HG03196 (cell line): ENCODE measurements around the gene ACTR1A.
"Not testable (repeated sequence)": the region's sequence is repeated elsewhere in the genome, so short reads cannot be mapped to it uniquely, and the experiment has no call there.

ENCODE experiments used
- ATAC-seq: cut with Tn5 transposase; IDR thresholded peaks from one replicate; pipeline ENCODE4 v1.9.1; 2021; ENCODE audit not compliant: unreplicated experiment

Gene ACTR1A

DNA sequence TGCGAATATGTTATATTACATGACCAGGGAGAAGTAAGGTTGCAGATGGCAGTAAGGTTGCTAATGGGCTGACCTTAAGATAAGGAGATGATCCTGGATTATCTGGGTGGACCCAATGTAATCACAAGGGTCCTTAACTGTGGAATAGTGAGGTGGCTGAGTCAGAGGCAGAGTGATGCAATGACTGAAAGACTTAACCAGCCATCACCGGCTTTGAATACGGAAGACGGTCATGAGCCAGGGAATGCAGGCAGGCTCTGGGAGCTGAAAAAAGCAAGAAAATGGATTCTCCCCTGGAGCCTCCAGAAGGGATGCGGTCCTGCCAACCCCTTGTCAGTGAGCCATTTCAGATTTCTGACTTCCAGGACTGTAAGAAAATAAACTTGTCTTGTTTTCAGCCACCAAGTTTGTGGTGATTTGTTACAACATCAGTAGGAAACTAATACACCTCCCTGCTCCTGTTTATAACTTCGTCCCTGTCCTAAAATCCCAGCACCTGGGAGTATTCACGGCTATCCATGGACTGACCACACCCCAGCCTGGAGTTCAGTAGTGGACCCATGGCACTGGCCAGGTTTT is 46.5 kb downstream of the ACTR1A start:
- ATAC-seq, result no peak

DNA sequence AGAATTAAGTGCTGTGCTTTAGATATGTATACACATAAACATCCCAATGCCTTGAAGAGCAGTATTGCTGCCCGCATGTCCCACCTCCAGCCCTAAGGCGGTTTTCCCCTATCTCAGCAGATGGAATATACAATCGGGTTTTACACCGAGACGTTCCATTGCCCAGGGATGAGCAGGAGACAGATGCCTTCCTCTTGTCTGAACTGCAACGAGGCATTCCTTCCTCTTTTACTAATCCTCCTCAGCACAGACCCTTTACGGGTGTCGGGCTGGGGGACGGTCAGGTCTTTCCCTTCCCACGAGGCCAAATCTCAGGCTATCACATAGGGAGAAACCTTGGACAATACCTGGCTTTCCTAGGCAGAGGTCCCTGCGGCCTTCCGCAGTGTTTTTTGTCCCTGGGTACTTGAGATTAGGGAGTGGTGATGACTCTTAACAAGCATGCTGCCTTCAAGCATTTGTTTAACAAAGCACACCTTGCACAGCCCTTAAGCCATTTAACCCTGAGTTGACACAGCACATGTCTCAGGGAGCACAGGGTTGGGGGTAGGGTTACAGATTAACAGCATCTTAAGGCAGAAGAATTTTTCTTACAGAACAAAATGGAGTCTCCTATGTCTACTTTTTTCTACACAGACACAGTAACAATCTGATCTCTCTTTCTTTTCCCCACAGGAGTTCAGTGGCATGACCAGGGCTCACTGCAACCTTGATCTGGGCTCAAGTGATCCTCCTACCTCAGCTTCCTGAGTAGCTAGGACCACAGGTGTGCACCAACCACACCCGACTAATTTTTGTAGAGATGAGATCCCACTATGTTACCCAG is 47.6 kb downstream of the ACTR1A start:
- ATAC-seq, result not testable (repeated sequence)

DNA sequence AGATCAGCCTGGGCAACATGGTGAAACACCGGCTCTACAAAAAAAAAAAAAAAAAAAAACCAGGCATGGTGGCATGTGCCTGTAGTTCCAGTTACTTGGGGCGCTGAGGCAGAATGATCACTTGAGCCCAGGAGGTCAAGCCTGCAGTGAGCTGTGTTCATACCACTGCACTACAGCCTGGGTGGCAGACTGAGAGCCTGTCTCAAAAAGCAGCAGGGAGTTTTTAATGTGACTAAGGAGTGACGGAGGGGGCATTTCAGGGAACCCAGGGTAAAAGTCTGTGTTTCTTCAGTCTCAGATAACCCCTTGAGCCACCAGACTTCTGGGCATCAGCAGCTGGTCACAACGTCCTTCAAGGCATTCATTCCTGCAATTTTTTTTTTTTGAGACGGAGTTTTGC is 49.0 kb downstream of the ACTR1A start:
- ATAC-seq, result no peak

DNA sequence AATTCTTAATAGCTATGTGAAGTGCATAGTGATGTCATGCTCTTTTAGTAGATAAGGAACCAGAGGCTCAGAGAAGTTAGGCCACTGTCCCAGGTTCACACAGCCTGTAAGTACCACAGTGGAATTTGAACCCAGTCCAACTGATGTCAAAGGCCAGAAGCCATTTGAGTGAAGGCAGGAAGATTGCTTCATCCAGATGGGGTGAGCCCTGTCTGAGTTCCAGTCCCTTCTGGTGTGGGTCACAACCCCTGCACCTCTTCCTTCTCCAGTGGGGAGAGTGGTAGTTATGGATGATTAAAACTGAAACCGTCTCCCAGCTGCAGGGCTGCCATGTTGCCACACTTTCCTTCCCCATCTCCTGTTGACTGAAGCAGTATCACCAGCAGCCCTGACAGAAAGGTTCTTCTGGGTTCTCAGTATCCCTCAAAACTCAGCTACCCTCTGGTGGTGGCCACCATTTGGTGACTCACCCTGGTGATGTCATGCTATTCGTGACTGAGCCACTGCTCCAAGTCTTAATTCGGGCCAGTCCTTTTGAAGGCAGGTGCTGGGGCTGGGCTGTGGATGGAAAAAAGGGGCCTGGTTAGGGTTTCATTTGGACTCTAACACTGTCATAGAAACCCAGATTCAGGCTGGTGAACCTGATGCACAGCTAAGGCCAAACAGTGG is 49.7 kb downstream of the ACTR1A start:
- ATAC-seq, result no peak

DNA sequence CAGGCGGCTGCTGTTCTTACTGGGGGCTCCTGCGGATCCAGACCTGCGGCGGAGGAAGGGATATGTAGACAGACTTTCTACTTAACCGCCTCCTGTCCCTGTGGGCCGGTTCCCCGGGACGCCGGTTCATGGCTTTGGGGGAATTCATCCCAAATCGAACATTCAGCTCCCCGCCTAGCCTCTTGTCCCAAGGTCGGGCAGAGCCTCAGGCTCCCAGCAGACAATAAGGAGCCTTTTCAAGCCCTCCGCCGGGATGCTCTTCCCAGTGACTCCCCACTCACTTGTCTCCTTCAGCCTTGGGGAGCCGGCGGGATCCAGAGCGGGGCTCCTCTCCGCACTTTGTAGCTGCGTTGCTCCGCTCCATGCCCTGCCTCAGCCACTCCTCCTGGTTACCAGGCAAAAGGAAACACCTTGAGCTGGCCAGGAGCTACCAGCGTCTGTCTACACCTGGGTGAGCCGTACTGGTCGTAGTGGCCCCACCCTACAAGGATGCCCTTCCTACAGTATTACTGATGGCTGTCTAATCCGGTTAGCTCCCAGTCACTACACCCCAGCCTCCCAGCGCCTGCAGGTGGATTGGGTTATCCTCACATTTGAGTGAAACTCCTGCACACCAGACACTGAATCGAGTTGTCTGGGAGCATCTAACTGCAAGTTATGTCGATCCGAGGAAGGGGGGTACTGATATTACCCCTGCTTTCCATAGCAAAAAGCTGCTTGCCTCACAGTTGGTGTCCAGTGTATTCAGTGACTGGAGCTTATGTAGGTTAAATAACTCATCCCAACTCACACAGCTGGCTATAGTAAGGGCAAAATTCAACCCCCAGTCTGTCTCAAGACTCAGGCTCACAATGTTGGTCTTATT is 51.2 kb downstream of the ACTR1A start, which contains the start of gene C10orf95:
Gene C10orf95, minus strand, starts transcription at position 439 of the 865 bp plus-strand sequence. CDS start 450 bp downstream, outside the sequence.
- no peak for ATAC-seq

DNA sequence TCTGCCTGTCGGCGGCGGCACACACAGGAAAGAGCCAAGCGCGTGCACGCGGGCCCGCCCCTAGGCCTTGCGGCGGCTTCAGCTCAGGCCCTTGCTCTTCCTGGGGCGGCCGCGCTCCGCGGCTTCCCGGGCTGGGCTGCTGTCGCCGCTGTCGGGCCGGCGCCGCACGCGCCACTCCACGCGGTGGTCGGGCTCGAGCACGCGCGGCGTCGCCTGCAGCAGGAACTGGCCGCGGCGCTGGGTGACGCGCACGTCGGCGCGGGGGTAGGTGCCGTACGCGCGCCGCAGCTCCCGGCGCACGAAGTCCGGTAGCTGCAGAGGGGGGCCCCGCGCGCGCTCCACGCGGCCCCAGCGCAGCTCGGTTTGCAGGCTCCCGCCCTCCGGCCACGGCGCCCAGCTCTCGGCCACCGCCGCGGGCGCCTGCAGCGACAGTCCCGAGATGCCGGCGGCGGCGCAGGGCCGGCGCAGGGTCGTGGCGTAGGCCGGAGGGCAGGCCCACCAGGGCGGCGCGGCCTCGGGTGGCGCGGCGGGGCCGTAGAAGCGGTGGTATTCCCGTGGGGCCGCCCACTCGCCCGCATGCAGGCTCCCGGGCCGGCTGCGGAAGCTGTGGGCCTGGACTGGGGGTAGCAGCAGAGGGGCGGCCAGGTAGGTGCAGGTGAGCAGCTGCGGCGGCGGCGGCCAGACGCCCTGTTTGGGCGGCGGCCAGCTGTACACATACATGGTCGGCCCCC is 52.0 kb downstream of the ACTR1A start:
- peak; percentile 71 for ATAC-seq

DNA sequence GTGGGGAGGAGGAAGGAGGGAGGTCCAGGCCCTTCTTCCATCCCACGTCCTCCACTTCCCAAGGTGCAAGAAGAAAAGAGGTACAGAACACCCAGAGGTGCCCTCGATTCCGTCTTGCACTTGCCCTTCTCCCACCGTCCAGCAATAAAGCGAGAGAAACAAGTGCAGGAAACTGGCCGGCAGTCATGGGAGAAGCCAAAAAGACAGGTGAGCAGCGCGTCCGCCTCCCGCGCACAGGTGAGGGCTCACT is 52.5 kb downstream of the ACTR1A start:
- no peak for ATAC-seq

DNA sequence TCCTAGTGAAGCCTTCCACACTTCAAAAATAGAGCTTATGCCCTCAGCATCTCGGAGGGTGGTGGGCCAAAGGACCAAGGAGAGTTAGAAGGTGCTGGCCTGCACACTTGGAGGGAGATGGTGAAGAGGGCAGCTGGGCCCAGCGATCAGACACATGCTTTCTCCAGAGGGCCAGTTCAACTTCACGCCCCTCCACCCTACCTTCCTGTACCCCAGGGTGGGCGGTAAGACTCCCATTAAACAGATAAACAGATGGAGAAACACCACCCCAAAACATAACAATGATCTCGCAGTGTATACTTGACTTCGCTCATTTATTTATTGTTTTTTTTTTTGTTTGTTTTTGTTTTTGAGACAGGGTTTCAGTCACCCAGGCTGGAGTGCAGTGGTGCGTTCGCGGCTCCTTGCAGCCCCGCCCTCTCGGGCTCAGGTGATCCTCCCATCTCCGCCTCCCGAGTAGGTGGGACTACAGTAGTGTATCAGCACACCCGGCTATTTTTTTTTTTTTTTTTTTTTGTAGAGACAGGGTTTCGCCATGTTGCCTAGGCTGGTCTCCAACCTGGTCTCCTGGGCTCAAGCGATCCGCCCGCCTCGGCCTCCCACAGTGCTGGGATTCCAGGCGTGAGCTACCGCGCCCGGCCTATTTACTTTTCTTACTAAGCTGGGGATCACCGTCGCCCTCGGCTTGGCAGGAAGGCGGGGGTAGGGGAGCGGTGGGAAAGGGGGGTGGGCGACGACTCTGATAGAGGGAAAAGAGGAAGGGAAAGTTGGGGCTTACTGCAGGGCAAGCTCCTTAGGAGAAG is 53.0 kb downstream of the ACTR1A start:
- peak; percentile 44 for ATAC-seq

DNA sequence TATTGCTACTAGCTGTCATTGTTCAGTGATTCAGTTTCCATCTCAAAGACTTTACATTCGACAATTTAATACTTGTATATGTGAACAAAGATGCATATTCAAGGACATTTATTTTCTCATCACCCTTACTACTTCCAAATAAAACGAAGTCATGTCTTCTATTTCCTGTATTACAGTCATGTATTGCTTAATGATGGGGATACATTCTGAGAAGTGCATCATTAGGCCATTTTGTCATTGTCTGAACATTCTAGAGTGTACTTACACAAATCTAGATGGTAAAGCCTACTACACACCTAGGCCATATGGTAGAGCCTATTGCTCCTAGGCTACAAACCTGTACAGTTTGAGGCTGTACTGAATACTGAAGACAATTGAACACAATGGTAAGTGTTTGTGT is 57.7 kb downstream of the ACTR1A start:
- no peak for ATAC-seq

DNA sequence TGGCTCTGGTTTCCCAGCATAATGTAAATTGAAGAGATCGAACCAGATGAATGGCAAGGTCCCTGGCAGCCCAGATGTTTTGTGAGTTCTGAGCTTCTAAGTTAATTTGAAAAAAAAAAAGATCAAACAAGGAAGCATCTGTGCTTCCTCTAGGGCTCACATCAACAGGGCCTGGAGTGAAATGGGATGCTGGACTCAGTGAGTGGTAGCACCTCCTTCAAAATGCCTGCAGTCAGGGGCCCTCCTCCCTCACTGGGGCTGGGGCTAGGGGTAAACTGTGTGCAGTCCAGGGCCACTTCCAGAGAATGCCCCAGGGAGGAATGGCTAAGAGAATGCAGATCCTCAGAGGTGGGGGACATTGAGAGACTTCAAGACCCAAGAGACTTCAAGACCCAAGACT is 64.1 kb downstream of the ACTR1A start:
- ATAC-seq, result no peak

DNA sequence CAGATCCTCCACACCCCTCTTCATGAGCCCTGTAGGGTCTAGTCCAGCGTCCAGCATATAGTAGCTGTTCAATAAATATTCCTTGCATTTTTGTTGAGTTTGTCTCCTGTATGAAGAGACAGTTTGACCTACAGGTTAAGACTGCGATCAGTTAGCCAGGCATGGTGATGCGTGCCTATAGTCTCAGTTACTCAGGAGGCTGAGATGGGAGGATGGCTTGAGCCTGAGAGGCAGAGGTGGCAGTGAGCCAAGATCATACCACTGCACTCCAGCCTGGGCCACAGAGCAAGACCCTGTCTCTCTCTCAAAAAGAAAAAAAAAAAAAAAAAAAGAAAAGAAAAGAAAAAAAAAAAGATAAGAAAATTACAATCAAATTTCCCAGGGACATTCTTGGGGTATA is 65.0 kb downstream of the ACTR1A start:
- ATAC-seq, result no peak

DNA sequence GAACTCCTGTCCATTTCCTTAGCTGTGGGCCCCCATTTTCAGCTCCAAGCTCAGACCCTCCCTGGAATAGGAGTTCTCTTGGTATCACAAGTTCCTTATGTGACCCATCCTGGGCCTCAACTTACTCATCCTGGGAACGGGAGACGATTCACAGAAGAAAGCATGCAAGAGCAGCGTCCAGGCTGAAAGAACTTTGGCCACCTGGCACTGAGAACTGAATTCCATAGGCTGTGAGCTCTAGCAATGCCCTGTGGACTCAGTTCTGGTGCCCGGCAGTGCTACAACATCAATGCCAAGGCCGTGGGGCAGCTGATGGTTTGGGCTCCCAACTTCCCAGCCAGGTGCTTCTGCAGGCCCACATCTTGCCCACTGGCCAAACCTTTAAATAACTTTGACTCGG is 66.2 kb downstream of the ACTR1A start:
- no peak for ATAC-seq

DNA sequence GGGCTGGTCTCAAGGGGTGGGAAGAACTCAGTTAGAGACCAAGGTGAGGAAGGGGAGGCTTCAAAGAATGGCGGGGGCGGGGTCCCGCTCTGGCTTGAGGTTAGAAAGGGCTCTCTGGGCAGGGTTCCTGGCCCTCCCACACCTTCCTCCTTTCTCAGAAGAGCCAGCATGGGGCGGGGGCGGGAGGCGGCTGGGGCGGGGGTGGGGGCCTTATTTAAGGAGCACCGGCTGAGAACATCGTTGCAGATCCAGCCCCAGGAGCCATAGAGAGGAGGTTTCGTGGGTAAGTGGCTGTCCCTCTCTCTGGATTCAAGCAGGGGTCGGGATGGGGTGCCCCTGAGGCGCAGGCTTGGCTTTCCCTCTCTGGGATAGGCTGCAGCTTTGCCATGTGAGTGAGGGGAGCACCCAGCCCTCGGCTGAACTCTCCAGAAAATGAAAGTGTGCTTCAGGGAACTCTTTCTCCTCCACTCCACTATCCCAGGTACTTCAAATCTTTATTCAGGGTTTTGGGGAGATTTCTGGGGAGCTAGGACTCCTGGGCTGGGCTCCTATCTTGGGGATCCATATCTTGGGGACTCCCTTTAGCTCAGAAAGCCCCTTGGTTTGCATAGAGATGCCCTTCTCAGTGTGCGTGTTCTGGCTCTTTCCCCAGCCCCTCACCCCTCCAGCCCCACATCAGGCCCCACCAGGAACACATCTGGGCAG is 66.8 kb downstream of the ACTR1A start:
- ATAC-seq, result no peak

DNA sequence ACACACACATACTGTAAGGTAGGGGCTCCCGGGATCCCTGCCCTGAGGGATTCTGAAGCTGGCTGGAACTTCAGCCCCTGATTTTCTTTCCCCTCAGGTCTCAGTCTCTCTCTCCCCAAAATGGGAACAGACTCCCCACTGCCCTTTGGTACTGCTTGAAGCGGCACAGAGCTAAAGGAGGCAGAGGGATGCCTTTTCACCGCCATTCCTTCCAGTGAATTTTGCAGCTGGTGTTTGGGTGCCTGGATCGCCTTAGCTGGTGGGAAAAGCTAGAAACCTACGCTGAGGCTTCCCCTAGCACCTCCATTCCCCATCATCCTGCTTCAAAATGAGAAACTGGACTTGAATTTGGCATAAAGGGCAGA is 67.4 kb downstream of the ACTR1A start:
- ATAC-seq, result no peak

DNA sequence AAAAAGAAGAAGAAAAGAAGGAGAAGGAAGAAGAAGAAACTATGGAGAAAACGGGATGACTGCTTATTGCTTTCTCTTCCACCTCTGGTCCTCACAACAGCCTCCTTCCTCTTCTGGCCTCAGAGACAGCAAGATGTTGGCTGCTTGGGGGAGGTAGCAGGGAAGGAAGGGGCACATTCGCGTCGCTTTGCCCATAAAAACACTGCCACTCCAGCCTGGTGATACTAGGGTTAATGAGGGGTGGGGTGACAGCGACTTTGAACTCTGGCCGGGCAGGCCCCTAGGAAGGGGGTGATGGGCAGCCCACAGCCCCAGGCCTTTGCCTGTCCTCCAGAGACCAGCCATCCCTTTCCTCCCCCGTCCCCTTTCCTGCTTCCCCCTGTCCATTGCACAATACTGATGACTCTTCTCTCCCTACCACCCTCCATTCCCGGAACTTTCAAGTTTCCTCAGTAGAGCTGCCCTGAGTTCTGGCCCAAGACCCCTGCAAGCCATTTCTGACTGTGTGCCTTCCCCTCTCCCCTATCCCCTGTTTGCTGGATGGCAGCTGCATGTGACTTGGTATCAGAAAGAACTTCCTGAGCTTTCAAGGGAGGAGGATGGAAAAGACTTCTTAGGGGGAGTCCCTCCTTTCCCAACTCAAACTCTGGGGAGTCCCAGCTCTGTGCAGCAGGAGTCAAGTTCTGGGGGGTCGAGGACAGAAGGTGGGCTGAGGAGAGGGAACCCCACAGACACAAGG is 67.9 kb downstream of the ACTR1A start:
- no peak for ATAC-seq

DNA sequence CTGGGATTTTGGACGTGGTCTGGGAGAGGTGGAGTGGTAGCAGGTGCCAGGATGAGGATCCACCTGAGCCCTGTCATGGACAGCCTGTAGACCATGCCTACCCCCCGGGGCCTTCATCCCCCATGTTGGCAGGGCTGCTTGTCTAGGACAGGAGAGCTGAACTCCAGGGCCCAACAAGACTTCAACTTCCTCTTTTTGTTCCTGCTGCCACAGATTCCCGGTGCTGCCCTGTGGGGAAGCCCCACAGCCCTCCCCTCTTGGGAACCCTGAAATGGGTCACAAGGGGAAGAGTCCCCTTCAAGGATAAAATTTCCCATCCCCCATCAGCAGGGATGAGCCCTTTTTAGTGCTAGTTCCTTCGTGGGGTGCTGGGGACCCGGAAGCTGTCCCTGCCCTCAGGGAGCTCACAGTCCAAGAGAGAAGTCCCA is 68.9 kb downstream of the ACTR1A start:
- no peak for ATAC-seq

DNA sequence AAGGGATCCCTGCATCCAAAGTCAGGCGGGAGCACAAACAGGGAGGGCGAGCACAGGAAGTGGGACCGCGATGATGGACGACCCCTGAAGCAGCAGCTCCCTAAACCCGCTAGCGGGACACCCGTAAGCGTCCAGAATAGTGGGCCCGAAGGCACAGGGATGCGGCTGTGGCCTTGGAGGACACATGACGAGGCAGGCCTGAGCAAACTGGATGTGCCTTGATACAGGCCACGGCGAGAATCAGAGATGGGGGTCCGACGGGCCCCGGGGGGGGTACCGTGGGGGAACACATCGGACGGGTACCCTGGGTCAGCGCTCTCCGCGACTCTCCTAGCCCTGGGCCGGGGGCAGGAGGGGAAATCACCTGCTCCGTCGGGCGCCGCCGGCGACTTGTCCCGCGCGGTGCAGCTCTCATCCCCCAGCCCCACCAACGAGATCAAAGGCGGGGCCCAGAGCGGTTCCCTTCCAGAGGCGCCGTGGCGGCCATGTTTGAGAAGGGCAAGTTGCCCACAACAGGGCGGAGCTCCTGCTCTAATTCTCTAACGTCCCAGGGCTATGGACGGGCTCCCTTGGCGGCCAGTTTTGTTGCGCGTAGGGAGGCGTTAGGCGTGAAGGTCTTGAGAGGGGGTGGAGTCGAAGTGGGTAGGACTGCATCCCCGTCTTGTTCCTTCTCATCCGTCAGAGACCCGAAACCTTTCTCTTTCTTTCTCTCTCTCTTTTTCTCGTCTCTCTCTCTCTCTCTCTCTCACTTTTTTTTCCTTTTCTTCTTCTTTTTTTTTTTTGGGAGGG is 70.2 kb downstream of the ACTR1A start, which contains the start of gene CUEDC2:
Gene CUEDC2, minus strand, starts transcription at position 413 of the 789 bp plus-strand sequence. CDS start 7,386 bp downstream, outside the sequence.
- peak; percentile 90 for ATAC-seq
